K562 (cell line): ENCODE results near the gene HLA-DMB. TPM values are rescaled to one million over a fixed set of nuclear protein-coding genes. Genes with fewer than 3 reads are reported as not detected.
A peak's percentile ranks its signal among the peaks of the same experiment; 100 is the strongest.

Experiments
- BMI1 ChIP-seq: fragments of 150-350 bp; IDR thresholded peaks from 2 replicates; pipeline ENCODE4 v1.6.1; 2014; ENCODE audit warnings: low read length
- CBX1 ChIP-seq: sonication (generic); IDR thresholded peaks from 2 replicates; pipeline ENCODE4 v1.6.1; 2016; ENCODE audit warnings: antibody characterized with exemption, low read depth, mild to moderate bottlenecking
- CEBPG ChIP-seq, 3 experiments: fragments of 200-800 bp in 1 of 3; sonication (Bioruptor generic) in 1 of 3; sonication (generic) in 1 of 3; formaldehyde crosslinking in 1 of 3; IDR thresholded peaks in 2 of 3; conservative IDR thresholded peaks in 1 of 3; 2 replicates each; pipeline versions ENCODE4 v1.6.1 to v1.8.0; 2016 to 2022; ENCODE audit warnings: missing compliant biosample characterization in 2 of 3, missing genetic modification characterization in 2 of 3, mild to moderate bottlenecking in 1 of 3, missing genetic modification reagents in 1 of 3
- FOXM1 ChIP-seq, 2 experiments: fragments of 450-650 bp in 1 of 2; sonication (generic) in 1 of 2; formaldehyde crosslinking in 1 of 2; IDR thresholded peaks; 2 replicates each; pipeline versions ENCODE4 v1.6.1 to v1.9.0; 2017 to 2022; ENCODE audit warnings: low read depth in 2 of 2, mild to moderate bottlenecking in 2 of 2, missing genetic modification reagents in 1 of 2, moderate library complexity in 1 of 2
- FOXP1 ChIP-seq: sonication (generic); formaldehyde crosslinking; IDR thresholded peaks from 2 replicates; pipeline ENCODE4 v1.8.0; 2022; ENCODE audit warnings: mild to moderate bottlenecking, missing genetic modification reagents
- MECOM ChIP-seq: fragments of 250-450 bp; sonication (Bioruptor Pico); IDR thresholded peaks from 2 replicates; pipeline ENCODE4 v1.8.0; 2022; ENCODE audit warnings: inconsistent platforms
- NONO ChIP-seq, 2 experiments: fragments of 200-400 bp in 1 of 2; fragments of 450-650 bp in 1 of 2; formaldehyde crosslinking in 1 of 2; IDR thresholded peaks; 2 replicates each; pipeline ENCODE4 v1.6.1; 2017; ENCODE audit warnings: low read depth in 2 of 2, mild to moderate bottlenecking in 2 of 2, moderate library complexity in 2 of 2, low read length in 1 of 2
- PTBP1 ChIP-seq: fragments of 200-400 bp; formaldehyde crosslinking; IDR thresholded peaks from 2 replicates; pipeline ENCODE4 v1.6.1; 2017; ENCODE audit warnings: low read depth, low read length
- SAFB ChIP-seq: fragments of 200-400 bp; formaldehyde crosslinking; IDR thresholded peaks from 2 replicates; pipeline ENCODE4 v1.6.1; 2017; ENCODE audit warnings: low read depth, low read length, borderline replicate concordance
- SETDB1 ChIP-seq: IDR thresholded peaks from one replicate; pipeline ENCODE4 v1.6.1; 2012; ENCODE audit warnings: low read length, control low read depth, inconsistent platforms
- TEAD2 ChIP-seq: fragments of 450-650 bp; IDR thresholded peaks from 2 replicates; pipeline ENCODE4 v1.6.1; 2016; ENCODE audit warnings: missing genetic modification characterization, control low read depth, missing compliant biosample characterization
- ZNF583 ChIP-seq: fragments of 250-450 bp; sonication (Bioruptor Pico); IDR thresholded peaks from 2 replicates; pipeline ENCODE4 v1.4.0; 2020
- ZZZ3 ChIP-seq: fragments of 450-650 bp; IDR thresholded peaks from 2 replicates; pipeline ENCODE4 v1.6.1; 2016; ENCODE audit warnings: antibody characterized with exemption, mild to moderate bottlenecking, moderate library complexity
- polyA plus RNA-seq, 8 experiments: library from polyadenylated mRNA; depleted of rRNA in 4 of 8; stranded (reverse) in 5 of 8; unstranded in 3 of 8; fragments of >200 nt; fragmentation: Nextera tagmentation in 2 of 8; fragmentation: Illumina TruSeq in 1 of 8; extraction: Ambion mirVana in 2 of 8; extraction: Trizol in 1 of 8; gene quantifications; 2 replicates each; pipeline versions ENCODE4 v1.2.1 to v1.2.3, GENCODE V29; 2011 to 2014; ENCODE audit warnings: inconsistent platforms in 1 of 8, missing spikeins in 1 of 8
- total RNA-seq, 7 experiments: library from RNA; depleted of rRNA in 6 of 7; stranded (reverse); fragments of >200 nt in 6 of 7; fragmentation: Illumina TruSeq in 2 of 7; extraction: Trizol in 2 of 7; gene quantifications; 2 replicates each; pipeline versions ENCODE4 v1.2.1 to v1.2.3, GENCODE V29; 2011 to 2021; ENCODE audit warnings: low replicate concordance in 1 of 7
- TF ChIP-seq, protein P1 (sequence below): fragments of 250-450 bp; sonication (Bioruptor Pico); IDR thresholded peaks from 2 replicates; pipeline ENCODE4 v1.5.0; 2022; ENCODE audit warnings: mild to moderate bottlenecking
- TF ChIP-seq, protein P2 (sequence below): fragments of 450-650 bp; formaldehyde crosslinking; IDR thresholded peaks from 2 replicates; pipeline ENCODE4 v1.4.0; 2022; ENCODE audit warnings: missing genetic modification characterization
- TF ChIP-seq, protein P3 (sequence below): sonication (generic); formaldehyde crosslinking; IDR thresholded peaks from 2 replicates; pipeline ENCODE4 v1.8.0; 2022; ENCODE audit warnings: missing genetic modification reagents, mild to moderate bottlenecking, moderate library complexity, borderline replicate concordance
- TF ChIP-seq, protein P4 (sequence below), 2 experiments: fragments of 450-650 bp in 1 of 2; sonication (generic) in 1 of 2; formaldehyde crosslinking in 1 of 2; IDR thresholded peaks in 1 of 2; conservative IDR thresholded peaks in 1 of 2; 2 replicates each; pipeline versions ENCODE4 v1.6.1 to v1.8.1; 2016 to 2023; ENCODE audit warnings: mild to moderate bottlenecking in 2 of 2, moderate library complexity in 2 of 2, inconsistent platforms in 1 of 2, missing genetic modification reagents in 1 of 2

Gene HLA-DMB
- total and polyA plus RNA-seq, 9 of the 15 experiments (the other 6 are each of a cell fraction or from before 2014, with no cell fraction given), result 0.38 TPM; not detected in 8

DNA sequence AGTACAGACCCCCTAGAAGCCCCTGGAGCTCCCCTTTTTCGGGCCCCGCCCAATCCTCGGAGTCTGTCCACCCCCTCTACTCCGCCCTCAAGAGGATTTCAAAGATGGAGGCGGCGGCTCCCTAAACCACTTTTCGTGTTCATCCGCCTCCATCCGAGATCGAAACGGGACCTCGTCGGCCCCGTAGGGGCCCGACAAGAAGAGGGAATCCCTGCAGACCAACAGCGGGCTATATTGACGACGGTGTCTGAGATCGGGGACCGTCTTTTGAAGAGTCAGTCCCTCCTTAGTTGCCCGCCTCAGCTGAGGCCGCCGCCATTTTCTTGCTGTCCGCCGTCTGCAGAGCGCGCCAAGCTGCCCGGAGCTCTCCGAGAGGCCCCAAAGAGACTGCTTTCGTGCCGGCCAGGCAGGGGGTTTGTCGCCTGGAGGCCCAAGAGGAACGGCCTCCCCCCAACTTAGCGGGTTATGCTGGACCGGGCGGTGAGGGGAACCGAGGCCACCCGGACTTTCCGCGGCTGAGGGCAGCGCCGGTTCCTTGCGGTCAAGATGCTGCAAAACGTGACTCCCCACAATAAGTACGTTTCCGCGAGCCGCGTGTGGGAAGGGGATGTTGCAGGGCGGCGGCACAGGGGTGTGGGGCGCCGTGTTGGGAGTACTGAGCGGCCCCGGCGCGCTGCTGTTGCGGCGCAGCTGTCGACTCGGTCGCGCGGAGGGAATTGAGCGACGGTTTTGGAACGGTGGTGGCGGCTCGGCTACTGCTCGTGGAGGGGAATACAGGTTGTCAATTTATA is 31.7 kb upstream of the HLA-DMB start (continued):
- TF ChIP-seq, protein P1, sequence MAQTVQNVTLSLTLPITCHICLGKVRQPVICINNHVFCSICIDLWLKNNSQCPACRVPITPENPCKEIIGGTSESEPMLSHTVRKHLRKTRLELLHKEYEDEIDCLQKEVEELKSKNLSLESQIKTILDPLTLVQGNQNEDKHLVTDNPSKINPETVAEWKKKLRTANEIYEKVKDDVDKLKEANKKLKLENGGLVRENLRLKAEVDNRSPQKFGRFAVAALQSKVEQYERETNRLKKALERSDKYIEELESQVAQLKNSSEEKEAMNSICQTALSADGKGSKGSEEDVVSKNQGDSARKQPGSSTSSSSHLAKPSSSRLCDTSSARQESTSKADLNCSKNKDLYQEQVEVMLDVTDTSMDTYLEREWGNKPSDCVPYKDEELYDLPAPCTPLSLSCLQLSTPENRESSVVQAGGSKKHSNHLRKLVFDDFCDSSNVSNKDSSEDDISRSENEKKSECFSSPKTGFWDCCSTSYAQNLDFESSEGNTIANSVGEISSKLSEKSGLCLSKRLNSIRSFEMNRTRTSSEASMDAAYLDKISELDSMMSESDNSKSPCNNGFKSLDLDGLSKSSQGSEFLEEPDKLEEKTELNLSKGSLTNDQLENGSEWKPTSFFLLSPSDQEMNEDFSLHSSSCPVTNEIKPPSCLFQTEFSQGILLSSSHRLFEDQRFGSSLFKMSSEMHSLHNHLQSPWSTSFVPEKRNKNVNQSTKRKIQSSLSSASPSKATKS, result no peak
- peak; percentile 94 for TF ChIP-seq FOXP1 (CRISPR knock-in tag)
- TF ChIP-seq, protein P2, sequence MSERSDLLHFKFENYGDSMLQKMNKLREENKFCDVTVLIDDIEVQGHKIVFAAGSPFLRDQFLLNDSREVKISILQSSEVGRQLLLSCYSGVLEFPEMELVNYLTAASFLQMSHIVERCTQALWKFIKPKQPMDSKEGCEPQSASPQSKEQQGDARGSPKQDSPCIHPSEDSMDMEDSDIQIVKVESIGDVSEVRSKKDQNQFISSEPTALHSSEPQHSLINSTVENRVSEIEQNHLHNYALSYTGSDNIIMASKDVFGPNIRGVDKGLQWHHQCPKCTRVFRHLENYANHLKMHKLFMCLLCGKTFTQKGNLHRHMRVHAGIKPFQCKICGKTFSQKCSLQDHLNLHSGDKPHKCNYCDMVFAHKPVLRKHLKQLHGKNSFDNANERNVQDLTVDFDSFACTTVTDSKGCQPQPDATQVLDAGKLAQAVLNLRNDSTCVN (CRISPR knock-in tag), result 0 out of 2 replicates have a peak, but pooled peaks have one; percentile 2
- peak in 1 of 2 experiments; percentile 54; a peak in 1 of 4 replicates for TF ChIP-seq NONO (IDR thresholded peaks at IDR 0.05; ENCODE audit: low read depth in 2 of 2, low read length in 1 of 2)
- TF ChIP-seq ZNF583, result no peak
- TF ChIP-seq BMI1, result no peak
- TF ChIP-seq ZZZ3, result no peak
- TF ChIP-seq CBX1, result peak; percentile 16; the same call in 1 of the 2 replicates
- TF ChIP-seq FOXM1 (IDR thresholded peaks at IDR 0.05; ENCODE audit: low read depth), result 0 out of 2 replicates have a peak, but pooled peaks have one; percentile 11
- TF ChIP-seq FOXM1 (CRISPR knock-in tag; IDR thresholded peaks at IDR 0.05; ENCODE audit: low read depth), result no peak
- no peak for TF ChIP-seq SETDB1
- TF ChIP-seq MECOM (CRISPR knock-in tag), result 0 out of 2 replicates have a peak, but pooled peaks have one; percentile 45
- TF ChIP-seq, protein P3, sequence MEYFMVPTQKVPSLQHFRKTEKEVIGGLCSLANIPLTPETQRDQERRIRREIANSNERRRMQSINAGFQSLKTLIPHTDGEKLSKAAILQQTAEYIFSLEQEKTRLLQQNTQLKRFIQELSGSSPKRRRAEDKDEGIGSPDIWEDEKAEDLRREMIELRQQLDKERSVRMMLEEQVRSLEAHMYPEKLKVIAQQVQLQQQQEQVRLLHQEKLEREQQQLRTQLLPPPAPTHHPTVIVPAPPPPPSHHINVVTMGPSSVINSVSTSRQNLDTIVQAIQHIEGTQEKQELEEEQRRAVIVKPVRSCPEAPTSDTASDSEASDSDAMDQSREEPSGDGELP (CRISPR knock-in tag), result peak; percentile 67
- TF ChIP-seq, protein P4, sequence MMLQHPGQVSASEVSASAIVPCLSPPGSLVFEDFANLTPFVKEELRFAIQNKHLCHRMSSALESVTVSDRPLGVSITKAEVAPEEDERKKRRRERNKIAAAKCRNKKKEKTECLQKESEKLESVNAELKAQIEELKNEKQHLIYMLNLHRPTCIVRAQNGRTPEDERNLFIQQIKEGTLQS (IDR thresholded peaks at IDR 0.05), result no peak
- TF ChIP-seq, protein P4 (CRISPR knock-in tag; conservative IDR thresholded peaks at IDR 0.05), result peak; percentile 75; the same call in 1 of the 2 replicates
- peak; percentile 84; the same call in 1 of the 2 replicates for TF ChIP-seq PTBP1
- peak; percentile 55; the same call in 1 of the 2 replicates for TF ChIP-seq CEBPG (CRISPR knock-in tag; IDR thresholded peaks at IDR 0.05)
- TF ChIP-seq CEBPG (tag; conservative IDR thresholded peaks at IDR 0.05 in 1 of 2, IDR thresholded peaks at IDR 0.05 in 1 of 2), result no peak
- TF ChIP-seq SAFB, result 0 out of 2 replicates have a peak, but pooled peaks have one; percentile 53
- no peak for TF ChIP-seq TEAD2 (tag)
